ENCODE results near the gene USP48. TPM values are rescaled to one million over a fixed set of nuclear protein-coding genes. Genes with fewer than 3 reads are reported as not detected.

The USP48 gene
- total and polyA plus RNA-seq, 2 donors = 25.3 to 34.3 TPM

- Histone ChIP-seq H3K4me3 (ENCODE audit: low read length in 2 of 2) (no peak overlapping the region), H3K27me3 (ENCODE audit: control insufficient read depth in 2 of 2, insufficient read depth in 1 of 2, low read length in 1 of 2) (peaks cover 0 to 2% of the 10 kb centered on the region in 2 donors), H3K36me3 (ENCODE audit: control insufficient read depth in 2 of 2, insufficient read depth in 2 of 2, low read length in 1 of 2) (no peaks in the 10 kb centered on the region), H3K9me3 (ENCODE audit: control insufficient read depth in 2 of 2, insufficient read depth in 1 of 2, low read length in 1 of 2) (no peaks in the 10 kb centered on the region), H3K27ac (ENCODE audit: low read depth in 1 of 2, low read length in 1 of 2) (no peak overlapping the region), H3K4me1 (ENCODE audit: control insufficient read depth in 2 of 2, insufficient read depth in 2 of 2, low read length in 2 of 2) (no peaks in the 10 kb centered on the region)
- 92% methylated on average over 24 of the region's 24 CpGs for WGBS
- no peak for DNase-seq (ENCODE audit: low read depth in 6 of 9, low spot score in 9 of 9)
Measured at GRCh38 chr1:21639594-21640041, 143.3 kb downstream of the USP48 start.

GRCh38 chr1:21638531-21639341 lies 144.2 kb downstream of the USP48 start:
- H3K27ac ChIP-seq (ENCODE audit: low read depth in 1 of 2, low read length in 1 of 2) = no peak overlapping the region
- no peaks in the 10 kb centered on the region for H3K9me3 ChIP-seq (ENCODE audit: control insufficient read depth in 2 of 2, insufficient read depth in 1 of 2, low read length in 1 of 2)
- no peak for DNase-seq (ENCODE audit: low read depth in 6 of 9, low spot score in 9 of 9)
- no peaks in the 10 kb centered on the region for H3K36me3 ChIP-seq (ENCODE audit: control insufficient read depth in 2 of 2, insufficient read depth in 2 of 2, low read length in 1 of 2)
- H3K4me1 ChIP-seq (ENCODE audit: control insufficient read depth in 2 of 2, insufficient read depth in 2 of 2, low read length in 2 of 2) = no peaks in the 10 kb centered on the region
- H3K27me3 ChIP-seq (ENCODE audit: control insufficient read depth in 2 of 2, insufficient read depth in 1 of 2, low read length in 1 of 2) = peaks cover 0 to 4% of the 10 kb centered on the region in 2 donors
- WGBS = 22% methylated on average over 10 of the region's 10 CpGs
- no peak overlapping the region for H3K4me3 ChIP-seq (ENCODE audit: low read length in 2 of 2)

GRCh38 chr1:21637514-21637913 lies 145.4 kb downstream of the USP48 start:
- WGBS = 89% methylated on average over 6 of the region's 6 CpGs
- Histone ChIP-seq H3K4me3 (ENCODE audit: low read length in 2 of 2) (no peak overlapping the region), H3K27ac (ENCODE audit: low read depth in 1 of 2, low read length in 1 of 2) (no peak overlapping the region)

GRCh38 chr1:21636029-21636428 lies 146.9 kb downstream of the USP48 start:
- no peaks in the 10 kb centered on the region for H3K9me3 ChIP-seq (ENCODE audit: control insufficient read depth in 2 of 2, insufficient read depth in 1 of 2, low read length in 1 of 2)

More at GRCh38 chr1:21637514-21637913, 145.4 kb downstream of the USP48 start:
- Histone ChIP-seq H3K9me3 (ENCODE audit: control insufficient read depth in 2 of 2, insufficient read depth in 1 of 2, low read length in 1 of 2) (no peaks in the 10 kb centered on the region), H3K27me3 (ENCODE audit: control insufficient read depth in 2 of 2, insufficient read depth in 1 of 2, low read length in 1 of 2) (peaks cover 0 to 4% of the 10 kb centered on the region in 2 donors), H3K4me1 (ENCODE audit: control insufficient read depth in 2 of 2, insufficient read depth in 2 of 2, low read length in 2 of 2) (peaks cover 0 to 4% of the 10 kb centered on the region in 2 donors), H3K36me3 (ENCODE audit: control insufficient read depth in 2 of 2, insufficient read depth in 2 of 2, low read length in 1 of 2) (no peaks in the 10 kb centered on the region)
- DNase-seq (ENCODE audit: low read depth in 6 of 9, low spot score in 9 of 9) = no peak

GRCh38 chr1:21634806-21635535 lies 148.0 kb downstream of the USP48 start:
- Histone ChIP-seq H3K4me3 (ENCODE audit: low read length in 2 of 2) (no peak overlapping the region), H3K27ac (ENCODE audit: low read depth in 1 of 2, low read length in 1 of 2) (no peak overlapping the region), H3K36me3 (ENCODE audit: control insufficient read depth in 2 of 2, insufficient read depth in 2 of 2, low read length in 1 of 2) (no peaks in the 10 kb centered on the region), H3K9me3 (ENCODE audit: control insufficient read depth in 2 of 2, insufficient read depth in 1 of 2, low read length in 1 of 2) (no peaks in the 10 kb centered on the region), H3K27me3 (ENCODE audit: control insufficient read depth in 2 of 2, insufficient read depth in 1 of 2, low read length in 1 of 2) (peaks cover 0 to 6% of the 10 kb centered on the region in 2 donors), H3K4me1 (ENCODE audit: control insufficient read depth in 2 of 2, insufficient read depth in 2 of 2, low read length in 2 of 2) (peaks cover 0 to 24% of the 10 kb centered on the region in 2 donors)
- WGBS = 91% methylated on average over 12 of the region's 12 CpGs
- no peak for DNase-seq (ENCODE audit: low read depth in 6 of 9, low spot score in 9 of 9)

More at GRCh38 chr1:21636029-21636428, 146.9 kb downstream of the USP48 start:
- Histone ChIP-seq H3K4me3 (ENCODE audit: low read length in 2 of 2) (no peak overlapping the region), H3K27ac (ENCODE audit: low read depth in 1 of 2, low read length in 1 of 2) (no peak overlapping the region), H3K36me3 (ENCODE audit: control insufficient read depth in 2 of 2, insufficient read depth in 2 of 2, low read length in 1 of 2) (no peaks in the 10 kb centered on the region), H3K27me3 (ENCODE audit: control insufficient read depth in 2 of 2, insufficient read depth in 1 of 2, low read length in 1 of 2) (peaks cover 0 to 6% of the 10 kb centered on the region in 2 donors), H3K4me1 (ENCODE audit: control insufficient read depth in 2 of 2, insufficient read depth in 2 of 2, low read length in 2 of 2) (peaks cover 0 to 16% of the 10 kb centered on the region in 2 donors)
- DNase-seq (ENCODE audit: low read depth in 6 of 9, low spot score in 9 of 9) = no peak
- WGBS = 96% methylated on average over 2 of the region's 2 CpGs

- Histone ChIP-seq H3K4me3 (ENCODE audit: low read length in 2 of 2) (no peak overlapping the region), H3K27me3 (ENCODE audit: control insufficient read depth in 2 of 2, insufficient read depth in 1 of 2, low read length in 1 of 2) (peaks cover 0 to 10% of the 10 kb centered on the region in 2 donors), H3K27ac (ENCODE audit: low read depth in 1 of 2, low read length in 1 of 2) (no peak overlapping the region), H3K36me3 (ENCODE audit: control insufficient read depth in 2 of 2, insufficient read depth in 2 of 2, low read length in 1 of 2) (no peaks in the 10 kb centered on the region), H3K4me1 (ENCODE audit: control insufficient read depth in 2 of 2, insufficient read depth in 2 of 2, low read length in 2 of 2) (peaks cover 0 to 24% of the 10 kb centered on the region in 2 donors), H3K9me3 (ENCODE audit: control insufficient read depth in 2 of 2, insufficient read depth in 1 of 2, low read length in 1 of 2) (no peaks in the 10 kb centered on the region)
- 97% methylated on average over 18 of the region's 18 CpGs for WGBS
- DNase-seq (ENCODE audit: low read depth in 6 of 9, low spot score in 9 of 9) = no peak
Measured at GRCh38 chr1:21633992-21634805, 148.8 kb downstream of the USP48 start.

GRCh38 chr1:21633141-21633755 lies 149.7 kb downstream of the USP48 start:
- H3K9me3 ChIP-seq (ENCODE audit: control insufficient read depth in 2 of 2, insufficient read depth in 1 of 2, low read length in 1 of 2) = no peaks in the 10 kb centered on the region
- peaks cover 0 to 27% of the 10 kb centered on the region in 2 donors for H3K4me1 ChIP-seq (ENCODE audit: control insufficient read depth in 2 of 2, insufficient read depth in 2 of 2, low read length in 2 of 2)
- H3K4me3 ChIP-seq (ENCODE audit: low read length in 2 of 2) = no peak overlapping the region
- H3K36me3 ChIP-seq (ENCODE audit: control insufficient read depth in 2 of 2, insufficient read depth in 2 of 2, low read length in 1 of 2) = no peaks in the 10 kb centered on the region
- H3K27ac ChIP-seq (ENCODE audit: low read depth in 1 of 2, low read length in 1 of 2) = no peak overlapping the region
- 78% methylated on average over 7 of the region's 7 CpGs for WGBS
- DNase-seq (ENCODE audit: low read depth in 6 of 9, low spot score in 9 of 9) = no peak
- peaks cover 0 to 13% of the 10 kb centered on the region in 2 donors for H3K27me3 ChIP-seq (ENCODE audit: control insufficient read depth in 2 of 2, insufficient read depth in 1 of 2, low read length in 1 of 2)
